WTC11 (cell line): ENCODE measurements around the gene ZNF576. TPM values are rescaled to one million over a fixed set of nuclear protein-coding genes. Genes with fewer than 3 reads are reported as not detected.

ENCODE experiments used
- ATAC-seq: fragments of 200-7000 bp; cut with Tn5 transposase; 2 replicates; pipeline ENCODE4 v1.10.0; 2021; ENCODE audit warnings: mild to moderate bottlenecking, moderate library complexity
- CTCF ChIA-PET: fragments of 300-600 bp; sonication (Branson Sonifier 250); formaldehyde crosslinking; loops from one replicate; lab custom pipeline; 2021; ENCODE audit warnings: antibody characterized with exemption; lab: Charles Lee
- POLR2A ChIA-PET: fragments of 350-600 bp; sonication (Branson Sonifier 250); formaldehyde crosslinking; loops from one replicate; lab custom pipeline; 2021; ENCODE audit warnings: antibody characterized with exemption; lab: Charles Lee
- DNase-seq: peaks from one replicate; pipeline ENCODE4 v3.0.0; 2021; ENCODE audit warnings: low spot score
- H3K27ac Mint-ChIP-seq: 2 replicates; pipeline ENCODE4 v1.8.0; 2021; ENCODE audit warnings: mixed read lengths
- H3K27me3 Mint-ChIP-seq: 2 replicates; pipeline ENCODE4 v1.8.0; 2021; ENCODE audit warnings: low read depth, mild to moderate bottlenecking, moderate library complexity, mixed read lengths
- H3K36me3 Mint-ChIP-seq: 2 replicates; pipeline ENCODE4 v1.8.0; 2021; ENCODE audit warnings: mixed read lengths
- H3K4me1 Mint-ChIP-seq: 2 replicates; pipeline ENCODE4 v1.8.0; 2022; ENCODE audit warnings: mixed read lengths
- H3K4me3 Mint-ChIP-seq: 2 replicates; pipeline ENCODE4 v1.8.0; 2021; ENCODE audit warnings: mild to moderate bottlenecking, moderate library complexity, mixed read lengths
- H3K9me3 Mint-ChIP-seq: 2 replicates; pipeline ENCODE4 v1.8.0; 2021; ENCODE audit warnings: mixed read lengths
- CREB1 ChIP-seq: sonication (generic); formaldehyde crosslinking; IDR thresholded peaks from 2 replicates; pipeline ENCODE4 v1.8.0; 2023; ENCODE audit warnings: mild to moderate bottlenecking, missing genetic modification reagents
- ETV6 ChIP-seq: sonication (generic); formaldehyde crosslinking; IDR thresholded peaks from 2 replicates; pipeline ENCODE4 v1.8.1; 2022; ENCODE audit warnings: mild to moderate bottlenecking, missing genetic modification reagents
- FOXK1 ChIP-seq: sonication (generic); formaldehyde crosslinking; IDR thresholded peaks from 2 replicates; pipeline ENCODE4 v1.8.0; 2022; ENCODE audit warnings: mild to moderate bottlenecking, moderate library complexity, missing genetic modification reagents
- GABPB1 ChIP-seq: sonication (generic); formaldehyde crosslinking; IDR thresholded peaks from 2 replicates; pipeline ENCODE4 v1.8.1; 2023; ENCODE audit warnings: mild to moderate bottlenecking, missing genetic modification reagents
- MXD4 ChIP-seq: fragments of 250-450 bp; sonication (Bioruptor Pico); IDR thresholded peaks from 2 replicates; pipeline ENCODE4 v1.8.0; 2021; ENCODE audit warnings: mild to moderate bottlenecking, moderate library complexity, borderline replicate concordance
- MYBL2 ChIP-seq: sonication (generic); formaldehyde crosslinking; IDR thresholded peaks from 2 replicates; pipeline ENCODE4 v1.8.1; 2023; ENCODE audit warnings: mild to moderate bottlenecking, moderate library complexity, missing genetic modification reagents
- NR1H2 ChIP-seq: sonication (generic); formaldehyde crosslinking; IDR thresholded peaks from 2 replicates; pipeline ENCODE4 v1.9.0; 2021; ENCODE audit warnings: mild to moderate bottlenecking, moderate library complexity, missing genetic modification reagents
- NR2C2 ChIP-seq: sonication (generic); formaldehyde crosslinking; IDR thresholded peaks from 2 replicates; pipeline ENCODE4 v1.8.0; 2022; ENCODE audit warnings: mild to moderate bottlenecking, missing genetic modification reagents
- OVOL2 ChIP-seq: fragments of 250-450 bp; sonication (Bioruptor Pico); IDR thresholded peaks from 2 replicates; pipeline ENCODE4 v1.9.0; 2021; ENCODE audit warnings: mild to moderate bottlenecking, borderline replicate concordance
- SP1 ChIP-seq: sonication (generic); formaldehyde crosslinking; conservative IDR thresholded peaks from 2 replicates; pipeline ENCODE4 v1.8.1; 2022; ENCODE audit warnings: missing genetic modification reagents
- TEAD1 ChIP-seq: sonication (generic); formaldehyde crosslinking; IDR thresholded peaks from 2 replicates; pipeline ENCODE4 v1.8.0; 2022; ENCODE audit warnings: mild to moderate bottlenecking, missing genetic modification reagents
- ZNF416 ChIP-seq: fragments of 250-450 bp; sonication (Bioruptor Pico); IDR thresholded peaks from 2 replicates; pipeline ENCODE4 v1.9.0; 2021; ENCODE audit warnings: mild to moderate bottlenecking, inconsistent platforms
- ZNF423 ChIP-seq: fragments of 250-450 bp; sonication (Bioruptor Pico); IDR thresholded peaks from 2 replicates; pipeline ENCODE4 v2.1.2; 2022; ENCODE audit warnings: mild to moderate bottlenecking, moderate library complexity
- total RNA-seq: library from RNA; stranded (reverse); gene quantifications from 3 replicates; pipeline ENCODE4 v1.2.3, GENCODE V29; 2021
- TF ChIP-seq, protein P1 (sequence below): sonication (generic); formaldehyde crosslinking; IDR thresholded peaks from 2 replicates; pipeline ENCODE4 v1.8.1; 2022; ENCODE audit warnings: mild to moderate bottlenecking, missing genetic modification reagents, moderate library complexity, borderline replicate concordance
- TF ChIP-seq, protein P2 (sequence below): fragments of 250-450 bp; sonication (Bioruptor Pico); IDR thresholded peaks from 2 replicates; pipeline ENCODE4 v1.9.0; 2021; ENCODE audit warnings: moderate library complexity, mild to moderate bottlenecking, inconsistent platforms, borderline replicate concordance
- TF ChIP-seq, protein P3 (sequence below): sonication (generic); formaldehyde crosslinking; IDR thresholded peaks from 2 replicates; pipeline ENCODE4 v1.8.0; 2022; ENCODE audit warnings: mild to moderate bottlenecking, missing genetic modification reagents
- TF ChIP-seq, protein P4 (sequence below): sonication (generic); formaldehyde crosslinking; IDR thresholded peaks from 2 replicates; pipeline ENCODE4 v1.8.0; 2023; ENCODE audit warnings: missing genetic modification reagents
- TF ChIP-seq, protein P5 (sequence below): sonication (generic); formaldehyde crosslinking; conservative IDR thresholded peaks from 2 replicates; pipeline ENCODE4 v1.8.1; 2023; ENCODE audit warnings: mild to moderate bottlenecking, low read depth, missing genetic modification reagents, moderate library complexity
- TF ChIP-seq, protein P6 (sequence below): sonication (generic); formaldehyde crosslinking; IDR thresholded peaks from 2 replicates; pipeline ENCODE4 v1.8.0; 2022; ENCODE audit warnings: missing genetic modification reagents

The ZNF576 gene
- total RNA-seq, 1 experiment from 2014 or later: 15.9 TPM

DNA sequence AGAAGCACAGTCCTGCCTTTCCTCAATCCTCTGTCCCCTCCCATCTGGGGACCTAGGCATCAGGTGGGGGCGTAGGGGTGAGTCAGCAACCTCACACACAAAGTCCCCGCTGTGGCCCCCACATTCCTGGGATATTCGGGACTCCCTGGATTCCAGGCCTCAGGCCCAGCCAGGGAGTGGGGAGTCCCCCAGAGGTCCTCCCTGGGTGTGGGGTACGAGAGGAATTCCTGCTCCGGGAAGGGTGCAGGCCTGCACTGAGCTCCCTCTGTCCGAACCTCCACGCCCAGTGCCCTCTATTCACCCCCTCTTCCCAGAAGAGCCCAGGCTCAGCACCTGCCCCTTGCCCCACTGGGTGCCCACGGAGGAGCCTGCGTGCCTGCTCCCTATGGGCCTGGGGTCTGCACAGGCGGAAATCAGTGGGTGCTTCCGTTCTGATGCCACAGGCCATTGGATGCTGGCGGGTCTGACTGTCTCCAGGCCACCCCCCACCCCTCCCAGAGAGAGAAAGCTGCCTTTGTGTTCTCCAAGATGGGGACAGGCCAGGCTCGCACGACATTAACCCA lies 39.8 kb downstream of the ZNF576 start (continued):
- no peak for TF ChIP-seq CREB1 (CRISPR knock-in tag)
- TF ChIP-seq ZNF416 (CRISPR knock-in tag): no peak
- TF ChIP-seq OVOL2: no peak
- TF ChIP-seq, protein P1, sequence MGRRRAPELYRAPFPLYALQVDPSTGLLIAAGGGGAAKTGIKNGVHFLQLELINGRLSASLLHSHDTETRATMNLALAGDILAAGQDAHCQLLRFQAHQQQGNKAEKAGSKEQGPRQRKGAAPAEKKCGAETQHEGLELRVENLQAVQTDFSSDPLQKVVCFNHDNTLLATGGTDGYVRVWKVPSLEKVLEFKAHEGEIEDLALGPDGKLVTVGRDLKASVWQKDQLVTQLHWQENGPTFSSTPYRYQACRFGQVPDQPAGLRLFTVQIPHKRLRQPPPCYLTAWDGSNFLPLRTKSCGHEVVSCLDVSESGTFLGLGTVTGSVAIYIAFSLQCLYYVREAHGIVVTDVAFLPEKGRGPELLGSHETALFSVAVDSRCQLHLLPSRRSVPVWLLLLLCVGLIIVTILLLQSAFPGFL (CRISPR knock-in tag): no peak
- TF ChIP-seq NR1H2: no peak
- no peak for TF ChIP-seq MXD4 (CRISPR knock-in tag)
- no peak for TF ChIP-seq ETV6 (CRISPR knock-in tag)
- no peak for TF ChIP-seq TEAD1 (CRISPR knock-in tag)

DNA sequence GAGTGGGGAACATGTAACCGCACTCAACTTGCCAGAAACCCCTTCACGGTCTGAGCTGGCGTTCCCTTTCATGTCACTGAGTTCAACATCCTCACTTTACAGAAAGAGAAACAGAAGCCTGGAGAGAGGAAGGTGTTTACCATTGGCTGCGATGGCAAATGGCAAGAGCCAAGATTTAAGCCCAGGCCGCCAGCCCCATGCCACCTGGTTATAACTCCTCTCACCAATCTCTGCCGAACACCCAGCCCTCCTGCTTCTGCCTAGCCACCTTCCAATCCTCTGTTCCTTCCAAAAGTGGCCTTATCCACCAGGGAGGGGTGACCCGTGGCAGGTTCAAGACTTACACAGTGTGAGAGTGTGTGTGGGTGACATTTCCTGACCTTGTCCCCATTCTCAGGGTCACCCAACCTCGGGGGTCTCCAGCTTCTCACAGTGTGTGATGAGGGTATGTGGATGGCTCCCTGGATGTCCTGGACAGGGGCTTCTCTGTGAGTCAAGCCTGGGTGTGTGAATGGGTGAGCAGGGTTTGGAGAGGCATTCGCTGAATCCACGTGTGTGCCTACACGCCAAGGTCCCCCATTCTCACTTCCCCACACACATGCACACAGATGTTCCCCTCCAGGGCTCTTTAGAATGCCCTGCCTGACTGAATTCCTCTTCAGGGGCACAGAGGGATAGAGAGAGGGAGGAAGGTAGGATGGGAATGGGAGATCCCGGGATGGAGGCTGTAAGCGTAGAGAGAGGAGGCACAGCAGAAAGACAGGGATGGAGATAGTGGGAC lies 42.0 kb downstream of the ZNF576 start:
- peaks cover 72% of the 10 kb centered on the region for H3K27me3 Mint-ChIP-seq
- CTCF ChIA-PET: no interaction called here
- DNase-seq: no peak
- no peaks in the 10 kb centered on the region for H3K9me3 Mint-ChIP-seq
- peak overlapping the region; percentile 78 for H3K4me3 Mint-ChIP-seq
- no peak for TF ChIP-seq FOXK1
- TF ChIP-seq, protein P2, sequence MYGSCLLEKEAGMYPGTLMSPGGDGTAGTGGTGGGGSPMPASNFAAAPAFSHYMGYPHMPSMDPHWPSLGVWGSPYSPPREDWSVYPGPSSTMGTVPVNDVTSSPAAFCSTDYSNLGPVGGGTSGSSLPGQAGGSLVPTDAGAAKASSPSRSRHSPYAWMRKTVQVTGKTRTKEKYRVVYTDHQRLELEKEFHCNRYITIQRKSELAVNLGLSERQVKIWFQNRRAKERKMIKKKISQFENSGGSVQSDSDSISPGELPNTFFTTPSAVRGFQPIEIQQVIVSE (CRISPR knock-in tag): no peak
- TF ChIP-seq, protein P3, sequence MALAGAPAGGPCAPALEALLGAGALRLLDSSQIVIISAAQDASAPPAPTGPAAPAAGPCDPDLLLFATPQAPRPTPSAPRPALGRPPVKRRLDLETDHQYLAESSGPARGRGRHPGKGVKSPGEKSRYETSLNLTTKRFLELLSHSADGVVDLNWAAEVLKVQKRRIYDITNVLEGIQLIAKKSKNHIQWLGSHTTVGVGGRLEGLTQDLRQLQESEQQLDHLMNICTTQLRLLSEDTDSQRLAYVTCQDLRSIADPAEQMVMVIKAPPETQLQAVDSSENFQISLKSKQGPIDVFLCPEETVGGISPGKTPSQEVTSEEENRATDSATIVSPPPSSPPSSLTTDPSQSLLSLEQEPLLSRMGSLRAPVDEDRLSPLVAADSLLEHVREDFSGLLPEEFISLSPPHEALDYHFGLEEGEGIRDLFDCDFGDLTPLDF: no peak
- TF ChIP-seq, protein P4, sequence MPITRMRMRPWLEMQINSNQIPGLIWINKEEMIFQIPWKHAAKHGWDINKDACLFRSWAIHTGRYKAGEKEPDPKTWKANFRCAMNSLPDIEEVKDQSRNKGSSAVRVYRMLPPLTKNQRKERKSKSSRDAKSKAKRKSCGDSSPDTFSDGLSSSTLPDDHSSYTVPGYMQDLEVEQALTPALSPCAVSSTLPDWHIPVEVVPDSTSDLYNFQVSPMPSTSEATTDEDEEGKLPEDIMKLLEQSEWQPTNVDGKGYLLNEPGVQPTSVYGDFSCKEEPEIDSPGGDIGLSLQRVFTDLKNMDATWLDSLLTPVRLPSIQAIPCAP (CRISPR knock-in tag): no peak
- no peak for TF ChIP-seq SP1 (CRISPR knock-in tag)
- TF ChIP-seq OVOL2: no peak
- TF ChIP-seq, all 79 proteins: peak for 0
- Mint-ChIP-seq H3K27ac (no peak overlapping the region), H3K36me3 (no peaks in the 10 kb centered on the region), H3K4me1 (peaks cover 23% of the 10 kb centered on the region)
- no peak for ATAC-seq
- POLR2A ChIA-PET: no interaction called here

DNA sequence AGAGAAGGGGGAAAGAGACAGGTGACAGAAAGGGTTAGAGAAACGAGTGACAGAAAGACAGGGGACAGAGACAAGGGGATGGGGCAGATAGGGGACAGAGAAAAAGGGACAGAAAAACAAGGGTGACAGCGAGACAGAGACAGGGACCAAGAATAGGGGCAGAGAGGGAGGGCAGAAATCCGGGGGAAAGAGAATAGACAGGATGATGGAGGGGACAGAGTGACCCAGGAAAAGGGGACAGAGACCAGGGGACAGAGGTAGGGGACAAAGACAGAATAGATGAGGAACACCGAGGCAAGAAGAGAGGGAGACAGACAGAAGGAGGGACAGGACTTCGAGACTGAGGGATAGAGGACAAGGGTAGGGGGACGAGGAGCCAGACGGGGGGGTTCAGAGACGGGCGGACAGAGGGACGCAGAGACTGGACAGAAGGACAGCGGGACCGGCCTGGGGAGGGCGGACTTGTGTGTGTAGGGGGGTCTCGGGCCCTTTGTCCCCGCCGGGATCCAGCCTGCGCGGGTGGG lies 42.7 kb downstream of the ZNF576 start:
- CTCF ChIA-PET: no interaction called here
- peak overlapping the region; percentile 78 for H3K4me3 Mint-ChIP-seq
- no peaks in the 10 kb centered on the region for H3K36me3 Mint-ChIP-seq
- DNase-seq (no peak), ATAC-seq (no peak)
- peaks cover 23% of the 10 kb centered on the region for H3K4me1 Mint-ChIP-seq
- POLR2A ChIA-PET: no interaction called here
- H3K9me3 Mint-ChIP-seq: no peaks in the 10 kb centered on the region
- peaks cover 77% of the 10 kb centered on the region for H3K27me3 Mint-ChIP-seq
- no peak overlapping the region for H3K27ac Mint-ChIP-seq
- TF ChIP-seq MYBL2 (CRISPR knock-in tag) (no peak), ZNF423 (CRISPR knock-in tag) (no peak), TEAD1 (CRISPR knock-in tag) (no peak), GABPB1 (CRISPR knock-in tag) (no peak), NR2C2 (CRISPR knock-in tag) (no peak)
- TF ChIP-seq, protein P5, sequence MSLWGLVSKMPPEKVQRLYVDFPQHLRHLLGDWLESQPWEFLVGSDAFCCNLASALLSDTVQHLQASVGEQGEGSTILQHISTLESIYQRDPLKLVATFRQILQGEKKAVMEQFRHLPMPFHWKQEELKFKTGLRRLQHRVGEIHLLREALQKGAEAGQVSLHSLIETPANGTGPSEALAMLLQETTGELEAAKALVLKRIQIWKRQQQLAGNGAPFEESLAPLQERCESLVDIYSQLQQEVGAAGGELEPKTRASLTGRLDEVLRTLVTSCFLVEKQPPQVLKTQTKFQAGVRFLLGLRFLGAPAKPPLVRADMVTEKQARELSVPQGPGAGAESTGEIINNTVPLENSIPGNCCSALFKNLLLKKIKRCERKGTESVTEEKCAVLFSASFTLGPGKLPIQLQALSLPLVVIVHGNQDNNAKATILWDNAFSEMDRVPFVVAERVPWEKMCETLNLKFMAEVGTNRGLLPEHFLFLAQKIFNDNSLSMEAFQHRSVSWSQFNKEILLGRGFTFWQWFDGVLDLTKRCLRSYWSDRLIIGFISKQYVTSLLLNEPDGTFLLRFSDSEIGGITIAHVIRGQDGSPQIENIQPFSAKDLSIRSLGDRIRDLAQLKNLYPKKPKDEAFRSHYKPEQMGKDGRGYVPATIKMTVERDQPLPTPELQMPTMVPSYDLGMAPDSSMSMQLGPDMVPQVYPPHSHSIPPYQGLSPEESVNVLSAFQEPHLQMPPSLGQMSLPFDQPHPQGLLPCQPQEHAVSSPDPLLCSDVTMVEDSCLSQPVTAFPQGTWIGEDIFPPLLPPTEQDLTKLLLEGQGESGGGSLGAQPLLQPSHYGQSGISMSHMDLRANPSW: no peak
- TF ChIP-seq, protein P6, sequence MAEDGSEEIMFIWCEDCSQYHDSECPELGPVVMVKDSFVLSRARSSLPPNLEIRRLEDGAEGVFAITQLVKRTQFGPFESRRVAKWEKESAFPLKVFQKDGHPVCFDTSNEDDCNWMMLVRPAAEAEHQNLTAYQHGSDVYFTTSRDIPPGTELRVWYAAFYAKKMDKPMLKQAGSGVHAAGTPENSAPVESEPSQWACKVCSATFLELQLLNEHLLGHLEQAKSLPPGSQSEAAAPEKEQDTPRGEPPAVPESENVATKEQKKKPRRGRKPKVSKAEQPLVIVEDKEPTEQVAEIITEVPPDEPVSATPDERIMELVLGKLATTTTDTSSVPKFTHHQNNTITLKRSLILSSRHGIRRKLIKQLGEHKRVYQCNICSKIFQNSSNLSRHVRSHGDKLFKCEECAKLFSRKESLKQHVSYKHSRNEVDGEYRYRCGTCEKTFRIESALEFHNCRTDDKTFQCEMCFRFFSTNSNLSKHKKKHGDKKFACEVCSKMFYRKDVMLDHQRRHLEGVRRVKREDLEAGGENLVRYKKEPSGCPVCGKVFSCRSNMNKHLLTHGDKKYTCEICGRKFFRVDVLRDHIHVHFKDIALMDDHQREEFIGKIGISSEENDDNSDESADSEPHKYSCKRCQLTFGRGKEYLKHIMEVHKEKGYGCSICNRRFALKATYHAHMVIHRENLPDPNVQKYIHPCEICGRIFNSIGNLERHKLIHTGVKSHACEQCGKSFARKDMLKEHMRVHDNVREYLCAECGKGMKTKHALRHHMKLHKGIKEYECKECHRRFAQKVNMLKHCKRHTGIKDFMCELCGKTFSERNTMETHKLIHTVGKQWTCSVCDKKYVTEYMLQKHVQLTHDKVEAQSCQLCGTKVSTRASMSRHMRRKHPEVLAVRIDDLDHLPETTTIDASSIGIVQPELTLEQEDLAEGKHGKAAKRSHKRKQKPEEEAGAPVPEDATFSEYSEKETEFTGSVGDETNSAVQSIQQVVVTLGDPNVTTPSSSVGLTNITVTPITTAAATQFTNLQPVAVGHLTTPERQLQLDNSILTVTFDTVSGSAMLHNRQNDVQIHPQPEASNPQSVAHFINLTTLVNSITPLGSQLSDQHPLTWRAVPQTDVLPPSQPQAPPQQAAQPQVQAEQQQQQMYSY (CRISPR knock-in tag): no peak
